Stomach (tissue), 4 donors: ENCODE measurements around the gene CPVL.

Source experiments
- EP300 ChIP-seq: sonication (generic); formaldehyde crosslinking; IDR thresholded peaks from one replicate; pipeline ENCODE4 v1.6.1; 2017; ENCODE audit warnings: antibody characterized with exemption
- POLR2AphosphoS5 ChIP-seq, 3 donors: sonication (generic); formaldehyde crosslinking; IDR thresholded peaks; one replicate each; pipeline ENCODE4 v1.6.1; 2016; ENCODE audit warnings: antibody characterized with exemption in 3 of 3

GRCh38 chr7:29063872-29064271 is 82.5 kb downstream of the CPVL start:
- TF ChIP-seq EP300 (no peak), POLR2AphosphoS5 (IDR thresholded peaks at IDR 0.05) (no peak)
